Central memory CD8-positive, alpha-beta T cell (primary cell): ENCODE measurements around the gene ERBB2.
A peak's percentile ranks its signal among the peaks of the same experiment; 100 is the strongest.
"Not testable (repeated sequence)": the region's sequence is repeated elsewhere in the genome, so short reads cannot be mapped to it uniquely, and the experiment has no call there.

Source experiments
- ATAC-seq: fragments of 150-1000 bp; cut with Tn5 transposase; replicated peaks from 2 replicates; pipeline ENCODE4 v1.10.0; 2022; ENCODE audit warnings: mild to moderate bottlenecking, moderate FRiP score, moderate number of reproducible peaks; ENCODE audit not compliant: poor library complexity, severe bottlenecking; ENCODE audit errors: extremely low read depth
- DNase-seq, 2 donors: peaks; one replicate each; pipeline ENCODE4 v3.0.0; 2021; ENCODE audit warnings: low spot score in 2 of 2
- H3K27ac Mint-ChIP-seq: one replicate; pipeline ENCODE4 v1.8.0; 2022; ENCODE audit warnings: low read depth, mild to moderate bottlenecking, moderate library complexity, mixed read lengths
- H3K27me3 Mint-ChIP-seq: one replicate; pipeline ENCODE4 v1.8.0; 2022; ENCODE audit warnings: mixed read lengths
- H3K36me3 Mint-ChIP-seq: one replicate; pipeline ENCODE4 v1.8.0; 2022; ENCODE audit warnings: mild to moderate bottlenecking, moderate library complexity, mixed read lengths; ENCODE audit not compliant: insufficient read depth
- H3K4me1 Mint-ChIP-seq: one replicate; pipeline ENCODE4 v1.8.0; 2022; ENCODE audit warnings: mixed read lengths
- H3K4me3 Mint-ChIP-seq: one replicate; pipeline ENCODE4 v1.8.0; 2022; ENCODE audit warnings: mild to moderate bottlenecking, moderate library complexity, mixed read lengths
- H3K9me3 Mint-ChIP-seq: one replicate; pipeline ENCODE4 v1.8.0; 2022; ENCODE audit warnings: mixed read lengths

Gene ERBB2

DNA sequence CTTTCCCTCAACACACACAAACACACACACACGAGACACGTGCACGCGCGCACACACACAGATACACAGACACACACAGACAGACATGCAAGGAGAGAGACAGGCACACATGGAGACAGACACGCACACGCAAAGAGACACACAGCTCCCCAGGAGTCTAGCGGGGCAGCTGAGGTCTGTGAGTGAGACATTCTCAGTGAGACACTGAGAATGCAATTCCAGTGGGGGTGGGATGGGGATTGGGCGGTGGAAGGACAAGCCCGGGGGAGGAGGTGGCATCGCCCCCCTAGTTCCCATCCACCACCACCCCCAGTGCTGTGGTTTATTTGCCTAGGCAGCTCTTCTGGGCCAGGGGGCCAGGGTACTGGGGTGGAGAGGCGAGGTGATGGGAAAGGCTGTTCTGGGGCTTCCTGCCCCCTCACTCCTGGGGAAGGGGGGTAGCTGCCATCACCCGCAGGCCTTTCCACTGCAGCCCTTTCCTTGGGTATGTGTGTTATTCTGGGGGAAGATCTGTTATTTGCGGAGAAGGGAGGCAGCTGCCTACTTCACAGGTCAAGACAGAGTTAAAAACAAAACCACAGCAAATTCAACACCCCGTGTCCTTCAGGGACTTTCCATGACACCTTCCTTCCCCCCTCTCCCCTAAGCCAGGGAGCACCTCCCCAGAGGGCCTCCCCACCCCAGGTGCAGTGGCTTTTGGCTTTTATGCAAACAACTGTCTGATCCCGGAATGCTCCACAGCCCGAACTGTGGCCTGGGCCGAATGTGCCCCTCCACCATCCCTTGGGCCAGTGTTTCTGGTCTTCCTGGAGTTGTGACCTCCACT is 55.9 kb downstream of the ERBB2 start:
- peak in 1 of 2 donors; percentile 60 for DNase-seq
- peak overlapping the region; percentile 89 for H3K27ac Mint-ChIP-seq
- H3K27me3 Mint-ChIP-seq, result no peaks in the 10 kb centered on the region
- H3K9me3 Mint-ChIP-seq, result no peaks in the 10 kb centered on the region
- peak; percentile 25 for ATAC-seq
- H3K36me3 Mint-ChIP-seq, result peaks cover 24% of the 10 kb centered on the region
- peak overlapping the region; percentile 65 for H3K4me3 Mint-ChIP-seq
- H3K4me1 Mint-ChIP-seq, result peaks cover 66% of the 10 kb centered on the region

DNA sequence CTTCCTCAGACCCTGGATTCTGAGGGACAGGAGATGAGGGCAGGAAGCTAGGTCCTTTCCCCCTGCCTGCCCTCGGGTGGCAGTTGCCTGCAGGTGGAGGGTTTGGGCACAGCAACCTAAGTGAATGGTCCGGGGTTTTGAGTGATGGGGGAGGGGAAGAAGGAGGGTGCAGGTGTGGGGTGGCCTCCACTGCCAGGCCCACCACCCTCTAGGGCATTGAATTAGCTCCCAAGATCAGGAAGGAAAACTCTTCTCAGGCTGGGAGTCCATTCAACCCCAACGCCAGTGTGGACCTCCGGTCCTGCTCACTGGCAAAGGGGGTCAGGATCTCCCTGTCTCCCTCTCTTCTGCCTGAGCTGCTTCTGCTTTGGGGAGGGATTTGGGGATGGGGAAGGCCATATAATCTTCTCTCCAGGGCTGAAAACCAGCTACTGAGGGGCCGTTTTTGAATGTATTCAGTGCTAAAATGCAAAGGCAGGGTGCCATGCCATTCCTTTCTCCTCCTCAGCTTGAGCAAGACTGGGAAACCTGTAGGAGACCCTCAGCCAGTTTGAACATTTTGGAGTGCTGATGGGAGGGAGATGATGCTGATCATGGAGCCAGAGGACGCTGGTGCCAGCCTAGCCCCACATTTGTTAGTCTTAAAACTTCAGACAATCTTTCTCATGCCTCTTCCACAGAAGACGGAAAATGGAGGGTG is 56.7 kb downstream of the ERBB2 start:
- Mint-ChIP-seq H3K4me1 (peaks cover 70% of the 10 kb centered on the region), H3K36me3 (peaks cover 30% of the 10 kb centered on the region), H3K9me3 (no peaks in the 10 kb centered on the region), H3K27me3 (no peaks in the 10 kb centered on the region), H3K27ac (peak overlapping the region; percentile 89), H3K4me3 (peak overlapping the region; percentile 65)
- ATAC-seq (no peak), DNase-seq (no peak)

DNA sequence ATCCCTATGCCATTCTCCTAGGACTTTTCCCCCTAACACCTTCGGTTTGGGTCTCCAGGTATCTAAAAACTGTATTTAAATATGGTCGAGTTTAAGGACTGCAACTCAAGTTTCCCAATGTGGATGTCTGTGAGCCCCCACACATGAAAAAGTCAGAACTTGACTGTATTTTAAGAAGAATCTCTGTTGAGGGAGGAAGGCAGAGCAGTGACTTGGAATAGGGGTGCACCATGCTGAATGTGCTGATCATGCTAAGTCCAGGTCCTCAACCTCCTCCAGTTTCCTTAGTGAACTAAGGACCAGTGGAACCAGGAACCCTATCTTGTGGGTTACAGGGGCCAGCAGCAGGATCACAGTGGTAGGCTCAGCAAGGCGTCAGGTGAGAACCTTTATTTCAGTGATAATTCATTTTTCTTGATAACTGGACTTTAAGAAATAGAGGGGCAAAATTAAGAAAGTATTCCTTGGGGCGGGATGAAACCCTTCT is 57.4 kb downstream of the ERBB2 start:
- DNase-seq (no peak), ATAC-seq (no peak)
- H3K36me3 Mint-ChIP-seq, result peaks cover 37% of the 10 kb centered on the region
- peak overlapping the region; percentile 89 for H3K27ac Mint-ChIP-seq
- H3K9me3 Mint-ChIP-seq, result no peaks in the 10 kb centered on the region
- H3K4me3 Mint-ChIP-seq, result peak overlapping the region; percentile 65
- no peaks in the 10 kb centered on the region for H3K27me3 Mint-ChIP-seq
- H3K4me1 Mint-ChIP-seq, result peaks cover 67% of the 10 kb centered on the region

GRCh38 chr17:39757931-39758873 is 58.3 kb downstream of the ERBB2 start:
- Mint-ChIP-seq H3K36me3 (peaks cover 45% of the 10 kb centered on the region), H3K9me3 (no peaks in the 10 kb centered on the region), H3K27me3 (no peaks in the 10 kb centered on the region), H3K4me3 (peak overlapping the region; percentile 65), H3K4me1 (peaks cover 65% of the 10 kb centered on the region), H3K27ac (peak overlapping the region; percentile 89)
- ATAC-seq (peak; percentile 5), DNase-seq (peak in 1 of 2 donors; percentile 52)

GRCh38 chr17:39759204-39759603 is 59.3 kb downstream of the ERBB2 start:
- no peaks in the 10 kb centered on the region for H3K27me3 Mint-ChIP-seq
- peak overlapping the region; percentile 89 for H3K27ac Mint-ChIP-seq
- peaks cover 60% of the 10 kb centered on the region for H3K4me1 Mint-ChIP-seq

GRCh38 chr17:39761861-39762496 is 62.1 kb downstream of the ERBB2 start:
- Mint-ChIP-seq H3K27me3 (no peaks in the 10 kb centered on the region), H3K4me3 (peak overlapping the region; percentile 4), H3K27ac (no peak overlapping the region), H3K36me3 (peaks cover 69% of the 10 kb centered on the region), H3K9me3 (no peaks in the 10 kb centered on the region), H3K4me1 (peaks cover 64% of the 10 kb centered on the region)
- ATAC-seq (no peak), DNase-seq (no peak)

More at GRCh38 chr17:39759204-39759603, 59.3 kb downstream of the ERBB2 start:
- DNase-seq (no peak), ATAC-seq (no peak)
- peaks cover 50% of the 10 kb centered on the region for H3K36me3 Mint-ChIP-seq
- peak overlapping the region; percentile 65 for H3K4me3 Mint-ChIP-seq
- H3K9me3 Mint-ChIP-seq, result no peaks in the 10 kb centered on the region

DNA sequence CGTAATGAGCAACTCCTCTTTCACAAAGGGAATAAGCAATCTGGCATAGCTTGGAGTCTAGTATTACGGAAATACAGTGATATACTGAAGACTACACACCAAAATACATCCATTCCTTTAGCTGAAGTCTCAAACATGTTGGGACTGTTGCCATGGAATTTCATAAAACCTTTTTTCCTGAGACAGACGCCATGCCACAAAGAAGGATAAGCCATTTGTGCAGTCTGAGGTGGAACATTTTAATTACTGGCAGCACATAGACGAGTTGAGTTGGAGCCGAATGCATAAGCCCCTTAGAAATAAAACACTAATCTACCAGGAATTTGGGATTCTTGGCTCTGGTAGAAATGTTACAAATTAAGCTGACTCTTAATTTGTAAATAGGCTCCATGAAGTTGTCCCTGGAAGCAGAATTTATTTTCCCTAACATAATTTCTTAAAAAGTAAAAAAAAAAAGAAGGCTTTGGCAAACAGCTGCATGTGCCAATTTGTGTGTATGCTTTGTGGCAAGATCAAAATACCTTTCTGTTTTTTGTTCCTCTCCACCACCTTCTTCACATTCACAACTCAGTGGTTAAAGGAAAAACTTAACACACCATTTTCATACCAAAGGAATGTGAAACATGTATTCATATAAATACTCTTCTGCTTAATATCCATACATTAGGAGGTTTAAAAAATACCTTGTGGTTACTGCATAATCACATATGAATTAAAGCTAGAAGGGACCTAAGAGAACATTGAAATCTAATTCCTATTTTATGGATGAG is 63.4 kb downstream of the ERBB2 start:
- ATAC-seq (no peak), DNase-seq (no peak)
- Mint-ChIP-seq H3K27me3 (no peaks in the 10 kb centered on the region), H3K4me1 (peaks cover 64% of the 10 kb centered on the region), H3K4me3 (no peak overlapping the region), H3K9me3 (no peaks in the 10 kb centered on the region), H3K36me3 (peaks cover 79% of the 10 kb centered on the region), H3K27ac (no peak overlapping the region)

GRCh38 chr17:39764171-39764570 is 64.3 kb downstream of the ERBB2 start:
- not testable (repeated sequence) for H3K27me3 Mint-ChIP-seq, H3K4me3 Mint-ChIP-seq, DNase-seq, ATAC-seq, H3K9me3 Mint-ChIP-seq, H3K27ac Mint-ChIP-seq
- Mint-ChIP-seq H3K4me1 (peaks cover 63% of the 10 kb centered on the region), H3K36me3 (peaks cover 81% of the 10 kb centered on the region)

DNA sequence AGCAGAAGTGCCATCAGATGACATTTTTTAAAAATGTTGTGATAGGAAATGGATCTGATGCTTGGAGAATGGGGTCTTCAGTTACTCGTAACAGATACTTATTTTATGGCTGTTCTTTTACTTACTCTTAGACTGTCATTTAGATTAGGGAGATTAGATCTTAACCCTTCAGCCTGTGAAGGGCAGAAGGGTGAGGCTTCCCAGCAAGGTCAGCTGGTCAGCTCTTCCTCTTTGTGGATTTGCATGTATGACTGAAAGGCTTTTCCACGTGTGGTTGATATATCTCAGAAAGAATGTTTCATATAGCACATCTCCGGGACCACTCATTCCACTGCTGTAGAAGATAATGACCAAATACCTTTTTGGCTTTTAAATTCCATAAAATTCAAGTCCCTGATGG is 65.3 kb downstream of the ERBB2 start:
- Mint-ChIP-seq H3K36me3 (peaks cover 88% of the 10 kb centered on the region), H3K4me3 (peak overlapping the region; percentile 93), H3K4me1 (peaks cover 67% of the 10 kb centered on the region), H3K27me3 (no peaks in the 10 kb centered on the region), H3K27ac (peak overlapping the region; percentile 62), H3K9me3 (no peaks in the 10 kb centered on the region)
- no peak for DNase-seq
- ATAC-seq, result no peak

DNA sequence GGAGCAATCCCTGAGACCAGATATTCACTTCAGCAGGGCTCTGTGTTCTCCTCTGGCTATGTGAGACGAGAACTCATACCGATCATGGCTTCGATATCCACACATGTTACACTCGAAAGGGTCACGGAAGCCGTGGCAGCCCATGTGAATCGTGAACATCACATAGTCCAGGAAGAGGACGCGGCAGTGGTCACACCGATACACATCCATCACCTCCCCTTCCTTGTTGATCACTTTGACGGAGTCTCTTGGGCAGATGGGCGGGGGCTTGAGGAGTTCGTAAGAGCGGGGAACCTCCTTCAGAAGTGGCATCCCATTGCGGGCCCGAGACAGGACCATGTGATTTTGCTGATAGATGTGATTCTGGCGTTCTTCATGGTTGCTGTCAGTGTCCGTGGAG is 65.9 kb downstream of the ERBB2 start:
- ATAC-seq, result no peak
- H3K4me3 Mint-ChIP-seq, result peak overlapping the region; percentile 93

DNA sequence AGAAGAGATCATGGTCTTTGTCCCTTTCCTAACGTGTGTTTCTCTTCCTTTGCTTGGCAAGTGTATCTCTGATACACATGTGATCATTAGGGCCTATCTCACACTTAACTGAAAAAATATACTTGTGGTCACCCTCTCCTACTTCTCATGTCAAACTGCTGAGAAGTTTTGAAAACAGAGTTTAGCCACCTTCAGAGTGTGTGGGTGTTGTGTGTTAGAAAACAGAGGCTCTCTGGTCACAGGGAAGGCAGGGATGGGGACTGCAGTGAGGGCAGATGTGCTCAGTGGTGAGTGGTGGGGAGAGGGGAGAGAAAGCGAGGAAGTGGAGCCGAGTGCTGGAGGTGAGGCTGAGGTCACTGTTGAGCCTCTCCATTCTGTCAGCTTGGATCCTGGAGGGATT is 67.3 kb downstream of the ERBB2 start:
- Mint-ChIP-seq H3K4me1 (peaks cover 81% of the 10 kb centered on the region), H3K9me3 (no peaks in the 10 kb centered on the region), H3K36me3 (peaks cover 83% of the 10 kb centered on the region), H3K27me3 (no peaks in the 10 kb centered on the region), H3K4me3 (peak overlapping the region; percentile 93), H3K27ac (peak overlapping the region; percentile 87)
- no peak for DNase-seq
- ATAC-seq, result no peak

More for the DNA sequence above, 65.9 kb downstream of the ERBB2 start:
- H3K27ac Mint-ChIP-seq, result peak overlapping the region; percentile 62
- peaks cover 72% of the 10 kb centered on the region for H3K4me1 Mint-ChIP-seq
- H3K27me3 Mint-ChIP-seq, result no peaks in the 10 kb centered on the region
- no peak for DNase-seq
- H3K36me3 Mint-ChIP-seq, result peaks cover 87% of the 10 kb centered on the region
- no peaks in the 10 kb centered on the region for H3K9me3 Mint-ChIP-seq
